Activated CD8-positive, alpha-beta memory T cell treated with anti-CD3 and anti-CD28 coated beads, Interleukin-2, amount 50 U/mL, for 48 hours (primary cell): ENCODE results near the gene CDK6.
A peak's percentile ranks its signal among the peaks of the same experiment; 100 is the strongest.

ENCODE experiments used
- DNase-seq: peaks from one replicate; pipeline ENCODE4 v3.0.0-alpha.2; 2020

CDK6 gene

DNA sequence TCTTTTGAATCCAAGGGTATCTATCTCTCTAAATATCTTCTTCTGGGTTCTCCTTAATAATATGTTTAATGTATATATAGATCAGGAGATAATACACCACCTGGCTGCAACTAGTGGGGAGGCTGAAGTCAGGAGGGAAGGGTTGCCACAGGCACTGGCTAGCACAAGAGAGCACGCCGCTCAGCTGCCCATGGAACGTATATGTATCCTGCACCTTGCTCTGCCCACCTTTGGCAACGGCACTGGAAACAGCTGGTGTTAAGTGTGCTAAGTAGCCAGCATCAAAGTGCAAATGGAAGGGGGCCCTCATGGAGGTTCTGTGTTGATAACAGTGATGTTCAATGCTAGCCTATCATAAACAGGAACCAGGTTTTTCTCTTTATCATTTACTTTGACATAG lies 196.4 kb downstream of the CDK6 start:
- DNase-seq: no peak

DNA sequence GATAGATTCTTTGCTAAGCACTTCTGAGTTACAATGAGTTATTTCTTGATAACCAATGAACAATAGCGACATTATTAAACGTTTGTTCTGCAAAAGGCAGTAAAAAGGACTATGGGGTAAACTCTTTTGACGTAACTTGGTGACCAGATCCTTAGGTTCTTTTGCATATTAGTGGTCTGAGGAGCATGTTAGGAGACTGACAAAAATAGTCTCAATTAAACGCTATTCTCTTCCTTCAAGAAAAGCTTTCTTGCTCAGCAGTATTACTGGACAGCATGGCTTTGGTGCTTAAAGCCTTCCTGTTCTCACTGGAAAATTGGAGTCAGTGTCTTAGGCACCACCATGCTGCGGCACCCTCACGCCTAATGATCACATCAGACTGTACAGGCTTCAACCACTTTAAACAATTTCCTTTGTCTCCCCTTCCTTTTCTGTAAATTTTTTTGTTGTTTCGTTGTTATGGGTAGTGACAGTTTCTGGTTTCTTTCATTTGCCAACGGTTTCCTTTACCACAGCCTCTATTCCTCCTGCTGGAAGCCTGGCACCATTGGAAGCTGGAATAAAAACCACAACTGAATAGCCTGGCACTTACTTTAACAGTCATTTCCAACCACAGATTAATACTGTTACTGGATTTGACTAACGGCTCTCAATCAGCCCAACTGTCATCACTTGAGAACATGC lies 197.0 kb downstream of the CDK6 start:
- no peak for DNase-seq

DNA sequence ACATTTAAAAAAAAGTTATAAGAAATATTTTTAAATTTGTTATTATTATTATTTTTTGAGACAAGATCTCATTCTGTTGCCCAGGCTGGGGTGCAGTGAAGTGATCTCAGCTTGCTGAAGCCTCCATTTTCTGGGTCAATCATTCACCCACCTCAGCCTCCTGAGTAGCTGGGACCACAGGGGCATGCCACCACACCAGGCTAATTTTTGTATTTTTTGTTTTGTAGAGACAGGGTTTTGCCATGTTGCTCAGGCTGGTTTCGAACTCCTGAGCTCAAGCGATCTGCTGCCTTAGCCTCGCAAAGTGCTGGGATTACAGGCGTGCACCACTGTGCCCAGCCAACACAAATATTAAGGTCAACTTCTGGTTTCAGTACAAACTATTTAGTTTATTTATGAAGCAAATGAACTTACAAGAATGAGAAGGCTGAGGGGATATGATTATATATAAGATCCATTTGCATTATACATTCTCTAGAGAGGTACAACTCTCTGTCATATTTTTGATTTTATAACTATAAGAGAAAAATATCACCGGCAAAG lies 200.3 kb downstream of the CDK6 start:
- DNase-seq: no peak

DNA sequence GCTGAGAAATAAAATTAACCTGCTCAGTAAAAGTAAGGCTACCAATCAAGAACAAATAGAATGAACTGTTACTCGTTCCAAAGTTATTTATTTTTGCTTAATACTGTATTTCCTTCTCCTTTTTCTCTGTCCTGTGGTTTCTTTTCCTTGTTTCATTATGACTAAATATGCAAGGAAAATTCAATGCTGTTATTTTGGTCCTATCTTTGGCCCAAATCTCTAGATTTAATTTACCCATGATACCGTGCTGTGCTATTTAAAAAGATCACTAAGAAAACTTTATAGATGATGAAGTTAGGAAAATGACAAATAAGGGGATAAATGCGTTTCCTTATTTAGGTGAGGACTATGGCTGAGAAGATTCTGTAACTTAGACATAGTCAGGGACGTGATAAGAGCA lies 200.8 kb downstream of the CDK6 start:
- no peak for DNase-seq

DNA sequence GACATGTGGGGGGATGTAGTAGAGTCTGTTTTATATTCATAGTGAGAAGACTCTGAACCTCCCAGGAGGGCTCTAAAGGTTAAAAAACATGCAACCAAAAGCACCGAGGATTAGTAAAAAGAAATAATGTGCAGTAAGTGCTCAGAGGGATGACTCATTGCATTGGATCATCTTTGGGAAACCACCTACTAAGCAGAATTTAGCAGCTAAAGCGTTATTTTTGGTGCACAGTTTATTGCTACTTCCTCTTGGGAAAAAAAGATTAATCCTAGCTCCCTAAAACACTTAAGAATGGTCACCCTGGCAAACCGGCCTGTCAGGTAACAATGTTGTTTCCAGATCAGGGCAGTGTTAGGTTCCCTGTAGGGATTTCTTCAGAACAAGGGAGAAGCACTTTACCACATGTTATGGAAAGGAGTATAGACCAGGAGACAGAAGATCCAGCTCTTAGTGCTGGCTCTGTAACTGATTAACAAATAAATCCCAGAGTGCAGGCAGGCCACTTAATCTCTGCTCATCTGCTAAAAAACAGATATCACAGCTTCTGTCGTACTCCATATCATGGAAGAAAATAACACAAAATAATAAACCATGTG lies 201.4 kb downstream of the CDK6 start:
- DNase-seq: no peak

DNA sequence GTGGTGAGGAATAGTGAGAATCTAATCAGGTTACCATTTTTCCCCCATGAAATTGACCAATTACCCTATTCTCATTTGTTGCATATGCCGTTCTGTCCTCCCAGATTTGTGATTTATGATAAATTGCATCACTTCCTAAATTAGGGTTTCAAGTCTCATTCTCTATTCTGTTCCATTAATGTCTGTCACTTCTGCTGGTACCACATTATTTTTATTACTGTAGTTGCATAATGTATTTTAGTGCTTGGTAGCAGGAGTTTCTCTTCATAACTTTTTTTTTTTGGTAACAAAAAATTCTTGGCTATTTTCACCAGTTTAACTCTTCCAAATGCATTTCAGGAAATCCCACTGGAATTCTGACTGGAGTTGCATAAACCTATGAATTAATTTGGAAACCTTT lies 202.2 kb downstream of the CDK6 start:
- DNase-seq: no peak

DNA sequence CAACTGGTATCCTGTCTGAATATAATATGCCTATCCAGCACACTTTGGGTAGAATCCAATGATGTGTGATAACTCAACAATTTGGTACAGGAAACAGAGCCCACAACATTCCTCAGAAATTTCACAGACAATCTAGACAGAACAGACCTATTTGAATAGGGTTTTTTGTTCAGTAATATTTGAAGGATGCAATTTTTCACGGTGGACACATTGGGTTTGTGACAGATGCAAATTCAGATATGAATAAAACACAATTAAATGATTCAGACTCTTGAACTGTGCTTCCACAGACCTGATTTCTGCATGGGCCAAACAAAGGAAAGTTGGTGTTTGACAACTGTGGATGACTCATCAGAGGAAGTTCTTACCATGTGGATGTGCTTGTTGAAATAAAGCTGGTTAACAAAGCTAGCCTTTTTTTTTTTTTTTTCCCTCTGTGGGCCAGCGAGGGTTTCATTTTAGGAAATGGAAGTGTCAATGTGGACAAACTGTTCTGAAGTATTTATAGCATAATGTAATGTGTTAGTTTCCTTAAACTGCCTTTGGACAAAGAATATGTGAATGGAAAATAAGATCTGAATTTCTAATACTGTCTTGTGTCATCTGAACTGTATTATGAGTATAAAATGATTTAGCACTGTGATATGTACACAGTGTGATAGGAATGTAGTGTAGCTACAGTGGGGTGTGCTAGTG lies 203.0 kb downstream of the CDK6 start:
- DNase-seq: no peak

DNA sequence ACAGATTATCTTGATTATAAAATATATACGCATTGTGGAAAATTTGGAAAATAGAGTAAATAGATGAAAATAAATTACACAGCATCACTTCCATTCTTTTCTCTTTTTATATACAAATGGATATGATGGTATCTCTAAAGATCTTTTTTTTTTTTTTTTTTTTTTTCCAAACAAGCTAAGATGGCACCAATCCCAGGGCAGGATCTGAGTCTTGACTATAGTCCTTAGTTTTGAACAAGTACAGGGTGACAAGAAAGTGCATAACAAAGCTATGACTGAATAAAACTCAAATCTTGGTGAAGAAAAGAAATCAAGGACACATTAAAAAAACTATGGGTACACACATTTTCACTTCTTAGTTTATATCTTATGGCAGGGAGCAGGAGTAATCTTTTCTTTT lies 203.6 kb downstream of the CDK6 start:
- DNase-seq: no peak

DNA sequence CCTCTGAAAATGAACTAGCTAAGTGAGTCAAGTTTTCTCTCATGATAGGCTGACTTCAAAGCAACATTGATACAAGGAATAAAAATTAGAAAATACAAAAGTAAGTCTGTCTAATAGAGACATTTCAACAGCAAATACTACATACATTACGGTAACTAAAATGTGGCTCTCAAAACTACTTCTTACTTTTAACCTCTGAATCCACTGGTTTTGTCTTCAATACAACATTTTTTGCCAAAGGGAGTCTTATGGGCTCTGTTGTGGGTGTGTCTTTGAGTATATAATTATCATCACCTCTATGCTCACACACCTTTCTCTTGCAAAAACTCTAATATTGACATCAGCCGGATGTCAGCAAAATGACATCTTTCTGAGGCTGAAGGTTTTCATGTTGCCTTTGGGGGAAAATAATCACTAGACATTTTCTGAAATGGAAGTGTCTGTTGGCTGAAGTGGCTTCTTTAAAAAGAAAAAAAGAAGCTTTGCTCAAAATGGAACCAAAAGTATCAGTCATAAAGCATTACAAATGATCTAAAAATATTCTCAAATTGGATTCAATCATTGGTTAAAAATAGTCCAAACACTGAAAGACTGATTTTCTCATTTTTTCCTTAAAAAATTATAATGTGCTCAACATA lies 204.4 kb downstream of the CDK6 start:
- DNase-seq: no peak

DNA sequence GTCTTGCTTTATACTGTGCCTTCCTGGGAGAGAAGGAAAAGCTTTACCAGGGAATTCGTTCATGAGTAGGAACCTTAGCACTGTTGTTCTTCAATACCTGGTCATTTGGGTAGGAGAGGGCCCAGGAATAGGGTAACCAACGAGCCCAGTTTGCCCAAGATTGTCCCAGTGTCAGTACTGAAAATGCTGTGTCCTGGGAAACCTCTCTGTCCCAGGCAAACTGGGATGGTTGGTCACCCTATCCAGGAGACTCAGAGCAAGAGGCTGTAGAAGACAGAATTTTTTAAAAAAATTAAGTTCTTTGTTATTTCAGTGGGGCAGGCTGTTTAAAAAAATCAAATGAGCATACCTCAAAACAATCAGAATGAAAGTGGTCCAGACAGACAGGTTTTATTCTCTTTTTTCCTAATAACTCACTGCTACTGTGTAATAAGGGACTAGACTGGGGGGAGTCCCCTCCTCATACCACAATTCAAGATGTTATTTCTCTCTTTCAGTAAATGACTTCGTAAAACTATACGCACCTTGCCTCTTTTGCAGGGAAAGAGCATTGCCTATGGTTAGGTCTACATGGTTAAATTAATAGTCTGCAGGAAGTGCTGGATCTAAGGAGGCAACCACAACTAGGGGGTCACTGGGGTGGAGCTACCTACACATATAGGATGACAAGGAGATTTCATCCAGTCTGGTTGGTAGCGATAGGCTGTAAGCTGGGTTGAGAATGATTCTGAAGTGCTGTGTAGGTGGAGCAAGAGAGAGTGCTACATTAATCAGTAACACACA lies 205.1 kb downstream of the CDK6 start:
- DNase-seq: peak; percentile 69

DNA sequence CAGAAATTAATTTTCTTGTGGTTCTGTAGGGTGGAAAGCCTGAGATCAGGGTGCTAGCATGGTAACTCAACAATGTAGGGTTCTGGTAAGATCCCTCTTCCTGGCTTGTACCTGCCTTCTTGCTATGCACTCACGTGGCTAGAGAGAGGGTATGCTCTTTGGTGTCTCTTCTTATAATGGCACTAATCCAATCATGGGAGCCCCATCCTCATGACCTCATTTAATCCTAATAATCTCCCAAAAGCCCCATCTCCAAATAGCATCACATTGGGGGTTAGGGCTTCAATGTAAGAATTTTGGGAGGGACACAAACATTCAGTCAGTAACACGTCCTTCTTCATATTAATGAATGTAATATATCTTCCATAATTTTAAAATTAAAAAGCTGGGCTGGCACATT lies 206.6 kb downstream of the CDK6 start:
- no peak for DNase-seq

DNA sequence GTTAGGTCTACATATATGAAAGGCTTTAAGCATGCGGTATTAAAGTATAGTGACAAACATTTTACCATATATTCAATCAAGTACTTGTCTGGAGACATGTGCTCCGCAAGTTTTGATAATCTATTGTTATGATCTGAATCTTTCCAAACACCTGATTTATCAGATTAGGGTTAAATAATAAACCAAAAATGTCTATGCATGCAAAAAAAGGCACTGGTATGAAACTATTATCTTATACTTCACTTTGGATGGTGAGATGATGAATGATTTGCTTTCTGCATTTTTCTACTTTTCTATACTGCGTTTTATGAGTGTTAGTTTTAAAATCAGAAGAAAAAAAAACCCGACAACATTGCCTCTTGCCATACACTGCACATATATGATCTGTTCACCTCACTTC lies 208.4 kb downstream of the CDK6 start:
- no peak for DNase-seq

DNA sequence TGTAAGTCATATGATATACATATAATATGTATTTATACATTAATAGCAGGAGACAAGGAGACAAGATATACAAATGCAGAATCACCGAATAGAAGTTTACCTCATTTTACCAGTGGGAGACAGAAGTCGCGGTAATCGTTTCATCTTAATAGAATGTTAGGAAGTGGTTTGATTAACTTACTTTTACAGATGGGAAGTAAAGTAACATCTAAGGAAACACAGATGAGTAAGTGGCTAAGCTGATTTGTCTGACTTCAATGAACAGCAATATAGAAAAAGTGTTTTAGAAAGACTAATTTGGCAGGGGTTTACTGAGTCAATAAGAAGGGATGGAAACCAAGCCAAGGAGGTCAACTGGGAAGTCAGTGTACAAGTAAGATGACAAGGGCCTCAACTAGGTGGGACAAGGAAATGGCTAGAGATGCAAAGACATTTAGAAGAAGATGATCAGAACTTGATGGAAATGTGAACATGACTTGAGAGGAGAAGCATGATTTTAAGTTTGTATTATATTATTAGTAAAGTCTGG lies 210.0 kb downstream of the CDK6 start:
- no peak for DNase-seq

DNA sequence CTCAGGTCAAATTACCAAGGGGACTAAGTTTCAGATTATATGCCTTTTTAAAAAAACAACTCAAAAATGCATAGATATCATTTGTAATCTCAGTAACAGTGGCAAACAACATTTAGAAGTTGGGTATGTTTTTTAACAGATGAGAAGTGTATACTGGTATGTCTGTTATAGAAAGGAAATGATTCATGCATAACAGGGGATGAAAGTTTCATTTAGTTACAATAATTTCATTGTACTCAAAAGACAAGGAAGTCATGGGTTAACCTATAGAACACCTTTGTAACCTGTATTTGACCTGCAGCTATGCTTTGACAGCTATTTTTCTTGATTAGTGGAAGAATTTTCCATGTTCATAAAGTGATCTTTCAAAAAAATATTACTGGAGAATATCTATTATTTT lies 210.8 kb downstream of the CDK6 start:
- no peak for DNase-seq

DNA sequence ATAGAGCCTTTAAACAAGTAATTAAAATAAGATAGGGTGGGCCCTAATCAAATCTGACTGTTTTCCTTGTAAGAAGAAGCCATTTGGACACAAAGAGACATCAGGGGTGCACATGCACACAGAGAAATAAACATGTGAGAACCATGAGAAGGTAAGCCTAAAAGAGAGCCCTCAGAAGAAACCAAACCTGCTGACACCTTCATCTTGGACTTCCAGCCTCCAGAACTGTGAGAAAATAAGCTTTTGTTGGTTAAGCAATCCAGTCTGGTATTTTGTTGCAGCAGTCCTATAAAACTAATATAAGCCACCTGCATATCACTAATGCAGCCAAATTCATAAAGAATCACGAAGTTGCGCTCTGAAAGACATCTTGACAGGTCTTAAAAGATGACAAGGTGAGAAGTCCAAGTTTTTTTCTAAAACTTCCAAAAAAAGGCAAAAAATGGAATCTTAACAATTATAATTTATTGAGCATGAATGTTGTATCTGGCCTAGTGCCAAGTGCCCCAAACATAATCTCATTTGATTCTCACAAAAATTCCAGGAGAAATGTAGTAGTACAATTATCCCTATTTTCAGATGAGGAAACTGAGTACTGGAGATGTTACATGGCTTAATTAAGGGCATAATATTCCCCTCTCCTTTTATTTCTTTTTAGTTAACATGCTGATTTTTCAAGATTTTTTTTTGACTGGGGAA lies 211.9 kb downstream of the CDK6 start:
- no peak for DNase-seq

DNA sequence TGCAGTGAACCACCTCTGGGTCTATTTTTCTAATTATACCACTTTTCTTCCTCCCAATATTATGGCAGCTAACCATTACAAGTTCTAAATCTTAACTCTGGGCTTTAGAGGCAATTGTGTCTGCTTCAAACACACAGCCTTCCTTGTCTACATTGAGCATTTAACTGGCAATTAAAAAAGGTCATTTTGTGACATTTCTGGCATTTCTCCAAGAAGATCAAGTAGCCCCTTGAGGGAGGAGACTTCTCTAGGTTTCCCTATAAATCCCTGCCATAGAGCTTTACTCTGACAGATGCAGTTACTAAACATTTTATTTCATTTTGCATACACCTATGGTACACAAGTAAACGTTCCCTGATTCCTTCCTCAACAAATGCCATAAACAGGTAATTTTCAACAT lies 212.8 kb downstream of the CDK6 start:
- no peak for DNase-seq

DNA sequence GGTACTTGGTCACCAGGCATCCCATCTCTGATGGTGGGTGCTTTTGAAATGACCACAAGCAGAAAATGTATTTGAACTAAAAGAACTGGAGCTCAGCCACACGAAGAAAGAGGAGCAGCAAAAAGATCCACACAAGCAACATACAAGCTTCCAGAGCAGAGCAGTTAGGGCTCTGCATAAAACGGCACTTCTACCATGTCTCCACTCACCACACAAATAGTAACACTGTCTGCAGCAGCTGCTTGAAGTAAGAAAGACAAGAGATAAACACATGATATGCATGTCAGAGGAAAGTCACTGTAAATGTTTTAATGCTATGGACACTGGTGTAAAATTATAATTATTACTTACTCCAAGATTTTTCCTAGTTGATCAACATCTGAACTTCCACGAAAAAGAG lies 213.7 kb downstream of the CDK6 start:
- DNase-seq: no peak

DNA sequence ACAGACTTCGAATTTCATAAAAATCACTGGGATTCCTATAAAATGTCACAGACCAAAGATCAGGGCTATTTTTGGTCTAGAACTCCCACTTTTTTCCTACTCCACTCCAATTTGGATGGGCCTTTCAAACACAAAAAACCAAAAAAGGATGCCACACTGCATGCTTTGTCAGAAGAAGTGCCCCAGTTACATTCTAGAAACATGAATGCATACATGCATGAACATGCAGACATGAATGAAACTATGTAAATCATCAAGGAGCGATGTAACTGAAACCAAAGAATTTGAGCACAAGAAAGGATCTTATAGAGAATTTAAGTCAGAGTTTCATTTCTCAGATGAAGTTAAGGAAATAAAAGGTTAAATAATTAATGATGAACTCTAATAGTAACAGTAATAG lies 214.3 kb downstream of the CDK6 start:
- DNase-seq: no peak

DNA sequence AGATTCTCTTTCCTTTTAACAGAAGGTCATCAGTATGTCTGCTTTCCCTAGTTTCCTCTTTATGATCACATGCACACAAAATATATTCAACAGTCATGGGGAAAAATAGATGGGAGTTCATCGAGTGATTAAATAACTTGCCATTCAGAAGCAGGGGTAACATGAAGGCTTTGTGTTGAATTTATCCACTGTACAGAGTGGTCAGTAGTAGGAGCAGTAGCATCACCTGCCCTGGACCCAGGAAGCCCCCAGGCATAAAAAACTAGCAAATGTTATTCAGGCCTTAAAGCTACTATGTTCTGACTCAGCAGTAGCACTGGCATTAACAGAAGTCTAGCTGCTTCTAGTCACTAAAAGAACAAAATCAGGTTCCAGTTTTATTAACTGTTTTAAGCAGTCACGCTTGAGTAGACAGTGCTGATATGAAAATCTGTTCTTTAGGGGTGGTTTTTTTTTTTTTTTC lies 214.8 kb downstream of the CDK6 start:
- DNase-seq: no peak

DNA sequence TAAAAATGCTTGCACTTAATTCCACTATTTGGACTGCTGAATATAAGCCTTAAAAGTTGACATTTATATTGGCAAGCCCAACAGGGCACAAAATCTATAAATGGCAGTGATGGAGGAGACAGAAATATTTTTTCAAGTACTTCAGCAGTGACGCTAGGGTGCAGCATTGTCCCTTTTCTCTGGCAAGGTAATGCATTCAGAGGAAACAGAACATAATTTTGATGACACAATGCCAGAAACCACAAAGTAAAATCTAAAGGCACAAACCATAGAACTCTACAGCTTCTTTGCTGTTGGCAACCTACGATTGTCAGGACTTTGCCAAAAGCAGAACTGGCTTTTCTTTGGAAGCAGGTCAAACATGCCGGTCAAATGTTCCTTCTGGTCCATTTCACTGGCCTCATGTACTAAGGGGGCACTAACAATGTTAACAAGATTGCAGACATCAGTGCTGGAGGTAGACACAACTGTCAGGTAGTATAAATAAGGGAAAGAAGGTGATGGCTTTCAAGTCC lies 215.3 kb downstream of the CDK6 start:
- peak; percentile 68 for DNase-seq

DNA sequence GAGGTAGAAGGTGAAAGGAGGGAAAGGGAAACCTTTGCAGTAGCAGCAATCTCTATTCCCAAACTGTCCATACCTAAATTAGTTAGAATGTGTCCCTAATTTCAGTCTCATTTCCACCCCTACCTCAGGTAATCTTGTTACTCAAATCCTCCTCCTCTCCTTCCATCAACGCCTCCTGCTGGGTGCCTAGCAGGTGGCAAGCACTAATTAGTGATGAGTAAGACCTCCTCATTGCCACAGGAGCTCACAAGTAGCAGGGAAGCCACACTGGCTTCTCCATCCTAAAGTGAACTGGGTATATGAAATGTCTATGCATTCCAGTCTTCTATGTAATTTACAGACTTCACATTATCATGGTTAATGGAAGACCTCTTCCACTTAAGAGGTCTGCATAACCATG lies 220.5 kb downstream of the CDK6 start:
- no peak for DNase-seq
